ENCODE data around the gene OTOG.
A peak's percentile ranks its signal among the peaks of the same experiment; 100 is the strongest.

The OTOG gene

GRCh38 chr11:17588166-17588565 is 41.1 kb downstream of the OTOG start:
- DNase-seq (ENCODE audit: low read depth in 2 of 2) = no peak

- no peak for DNase-seq (ENCODE audit: low read depth in 2 of 2)
These were observed 41.7 kb downstream of the OTOG start for GRCh38 chr11:17588721-17589120.

- no peak for DNase-seq (ENCODE audit: low read depth in 2 of 2)
These were observed 43.4 kb downstream of the OTOG start for GRCh38 chr11:17590463-17590862.

- no peak for DNase-seq (ENCODE audit: low read depth in 2 of 2)
These were observed 44.2 kb downstream of the OTOG start for GRCh38 chr11:17591293-17591692.

GRCh38 chr11:17593466-17594245 is 46.6 kb downstream of the OTOG start:
- no peak for DNase-seq (ENCODE audit: low read depth in 2 of 2)

GRCh38 chr11:17594686-17595192 is 47.7 kb downstream of the OTOG start:
- DNase-seq (ENCODE audit: low read depth in 2 of 2) = no peak

GRCh38 chr11:17595526-17596309 is 48.7 kb downstream of the OTOG start:
- DNase-seq (ENCODE audit: low read depth in 2 of 2) = no peak

GRCh38 chr11:17596310-17596669 is 49.2 kb downstream of the OTOG start:
- no peak for DNase-seq (ENCODE audit: low read depth in 2 of 2)

- DNase-seq (ENCODE audit: low read depth in 2 of 2) = no peak
These were observed 49.7 kb downstream of the OTOG start for GRCh38 chr11:17596711-17597110.

- no peak for DNase-seq (ENCODE audit: low read depth in 2 of 2)
These were observed 50.7 kb downstream of the OTOG start for GRCh38 chr11:17597770-17598169.

GRCh38 chr11:17598700-17599459 is 51.8 kb downstream of the OTOG start:
- DNase-seq (ENCODE audit: low read depth in 2 of 2) = peak; percentile 46 to 51

- no peak for DNase-seq (ENCODE audit: low read depth in 2 of 2)
These were observed 52.4 kb downstream of the OTOG start for GRCh38 chr11:17599460-17599925.

GRCh38 chr11:17600316-17601255 is 53.5 kb downstream of the OTOG start:
- DNase-seq (ENCODE audit: low read depth in 2 of 2) = no peak

GRCh38 chr11:17601256-17601671 is 54.2 kb downstream of the OTOG start:
- no peak for DNase-seq (ENCODE audit: low read depth in 2 of 2)

- no peak for DNase-seq (ENCODE audit: low read depth in 2 of 2)
These were observed 54.6 kb downstream of the OTOG start for GRCh38 chr11:17601676-17602075.

GRCh38 chr11:17602105-17603001 is 55.3 kb downstream of the OTOG start:
- no peak for DNase-seq (ENCODE audit: low read depth in 2 of 2)

GRCh38 chr11:17603056-17603825 is 56.2 kb downstream of the OTOG start:
- DNase-seq (ENCODE audit: low read depth in 2 of 2) = no peak

- DNase-seq (ENCODE audit: low read depth in 2 of 2) = no peak
These were observed 57.3 kb downstream of the OTOG start for GRCh38 chr11:17604201-17604914.

- no peak for DNase-seq (ENCODE audit: low read depth in 2 of 2)
These were observed 57.8 kb downstream of the OTOG start for GRCh38 chr11:17604915-17605233.

Data from stimulated activated CD8-positive, alpha-beta memory T cell treated with anti-CD3 and anti-CD28 coated beads, Interleukin-15, amount 100 ng/mL, for 48 hours (primary cell).